Measurements from ENCODE around the gene KMT2C.
"Not testable (repeated sequence)": the region's sequence is repeated elsewhere in the genome, so short reads cannot be mapped to it uniquely, and the experiment has no call there.

DNA sequence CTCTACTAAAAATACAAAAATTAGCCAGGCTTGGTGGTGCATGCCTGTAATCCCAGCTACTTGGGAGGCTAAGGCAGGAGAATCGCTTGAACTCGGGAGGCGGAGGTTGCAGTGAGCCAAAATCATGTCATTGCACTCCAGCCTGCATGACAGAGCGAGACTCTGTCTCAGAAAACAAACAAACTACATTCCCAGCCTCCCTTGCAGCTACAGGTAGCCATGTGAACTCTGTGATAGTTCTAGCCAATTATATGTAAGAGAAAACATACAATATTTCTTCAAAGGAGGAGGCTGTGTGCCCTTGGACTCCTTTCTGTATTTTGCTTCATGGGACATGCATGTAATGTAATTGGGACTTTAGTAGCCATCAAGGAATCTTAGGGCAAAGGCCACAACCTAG, 12.6 kb downstream of the KMT2C start:
- not testable (repeated sequence) for TF ChIP-seq POLR2A, POLR2AphosphoS5 (IDR thresholded peaks at IDR 0.05)
- TF ChIP-seq, protein P1, sequence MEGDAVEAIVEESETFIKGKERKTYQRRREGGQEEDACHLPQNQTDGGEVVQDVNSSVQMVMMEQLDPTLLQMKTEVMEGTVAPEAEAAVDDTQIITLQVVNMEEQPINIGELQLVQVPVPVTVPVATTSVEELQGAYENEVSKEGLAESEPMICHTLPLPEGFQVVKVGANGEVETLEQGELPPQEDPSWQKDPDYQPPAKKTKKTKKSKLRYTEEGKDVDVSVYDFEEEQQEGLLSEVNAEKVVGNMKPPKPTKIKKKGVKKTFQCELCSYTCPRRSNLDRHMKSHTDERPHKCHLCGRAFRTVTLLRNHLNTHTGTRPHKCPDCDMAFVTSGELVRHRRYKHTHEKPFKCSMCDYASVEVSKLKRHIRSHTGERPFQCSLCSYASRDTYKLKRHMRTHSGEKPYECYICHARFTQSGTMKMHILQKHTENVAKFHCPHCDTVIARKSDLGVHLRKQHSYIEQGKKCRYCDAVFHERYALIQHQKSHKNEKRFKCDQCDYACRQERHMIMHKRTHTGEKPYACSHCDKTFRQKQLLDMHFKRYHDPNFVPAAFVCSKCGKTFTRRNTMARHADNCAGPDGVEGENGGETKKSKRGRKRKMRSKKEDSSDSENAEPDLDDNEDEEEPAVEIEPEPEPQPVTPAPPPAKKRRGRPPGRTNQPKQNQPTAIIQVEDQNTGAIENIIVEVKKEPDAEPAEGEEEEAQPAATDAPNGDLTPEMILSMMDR (IDR thresholded peaks at IDR 0.05 in 8 of 11, conservative IDR thresholded peaks at IDR 0.05 in 3 of 11) = not testable (repeated sequence)
